Activated T-cell treated with anti-CD3 and anti-CD28 coated beads, Interleukin-2, amount 50 U/mL, for 72 hours (primary cell): ENCODE data around the gene NXT2. TPM values are rescaled to one million over a fixed set of nuclear protein-coding genes. Genes with fewer than 3 reads are reported as not detected.

Experiments used
- ATAC-seq, 2 donors: fragments of 150-1000 bp; cut with Tn5 transposase; replicated peaks in 1 of 2; 2 replicates each; pipeline ENCODE4 v1.10.0; 2021; ENCODE audit warnings: moderate library complexity in 2 of 2, mild to moderate bottlenecking in 1 of 2
- DNase-seq, 2 donors: peaks; one replicate each; pipeline ENCODE4 v3.0.0; 2021 to 2022; ENCODE audit warnings: mixed read lengths in 1 of 2
- H3K27ac Mint-ChIP-seq: one replicate; pipeline ENCODE4 v1.8.0; 2022; ENCODE audit warnings: mild to moderate bottlenecking, moderate library complexity, mixed read lengths
- H3K27me3 Mint-ChIP-seq: one replicate; pipeline ENCODE4 v1.8.0; 2022; ENCODE audit warnings: low read depth, mixed read lengths
- H3K36me3 Mint-ChIP-seq, 2 donors: one replicate each; pipeline ENCODE4 v1.8.0; 2022; ENCODE audit warnings: mixed read lengths in 2 of 2, mild to moderate bottlenecking in 1 of 2; ENCODE audit not compliant: insufficient read depth in 2 of 2
- H3K4me1 Mint-ChIP-seq: one replicate; pipeline ENCODE4 v1.8.0; 2022; ENCODE audit warnings: low read depth, mixed read lengths
- H3K4me3 Mint-ChIP-seq, 2 donors: one replicate each; pipeline ENCODE4 v1.8.0; 2022; ENCODE audit warnings: mild to moderate bottlenecking in 2 of 2, mixed read lengths in 2 of 2, moderate library complexity in 2 of 2
- H3K9me3 Mint-ChIP-seq, 2 donors: one replicate each; pipeline ENCODE4 v1.8.0; 2022; ENCODE audit warnings: mixed read lengths in 2 of 2
- total RNA-seq, 2 donors: library from RNA; stranded (reverse); gene quantifications; one replicate each; pipeline ENCODE4 v1.2.3, GENCODE V29; 2022

The NXT2 gene
- 10 to 100 TPM; 10.2 to 14.9 TPM for total RNA-seq

DNA sequence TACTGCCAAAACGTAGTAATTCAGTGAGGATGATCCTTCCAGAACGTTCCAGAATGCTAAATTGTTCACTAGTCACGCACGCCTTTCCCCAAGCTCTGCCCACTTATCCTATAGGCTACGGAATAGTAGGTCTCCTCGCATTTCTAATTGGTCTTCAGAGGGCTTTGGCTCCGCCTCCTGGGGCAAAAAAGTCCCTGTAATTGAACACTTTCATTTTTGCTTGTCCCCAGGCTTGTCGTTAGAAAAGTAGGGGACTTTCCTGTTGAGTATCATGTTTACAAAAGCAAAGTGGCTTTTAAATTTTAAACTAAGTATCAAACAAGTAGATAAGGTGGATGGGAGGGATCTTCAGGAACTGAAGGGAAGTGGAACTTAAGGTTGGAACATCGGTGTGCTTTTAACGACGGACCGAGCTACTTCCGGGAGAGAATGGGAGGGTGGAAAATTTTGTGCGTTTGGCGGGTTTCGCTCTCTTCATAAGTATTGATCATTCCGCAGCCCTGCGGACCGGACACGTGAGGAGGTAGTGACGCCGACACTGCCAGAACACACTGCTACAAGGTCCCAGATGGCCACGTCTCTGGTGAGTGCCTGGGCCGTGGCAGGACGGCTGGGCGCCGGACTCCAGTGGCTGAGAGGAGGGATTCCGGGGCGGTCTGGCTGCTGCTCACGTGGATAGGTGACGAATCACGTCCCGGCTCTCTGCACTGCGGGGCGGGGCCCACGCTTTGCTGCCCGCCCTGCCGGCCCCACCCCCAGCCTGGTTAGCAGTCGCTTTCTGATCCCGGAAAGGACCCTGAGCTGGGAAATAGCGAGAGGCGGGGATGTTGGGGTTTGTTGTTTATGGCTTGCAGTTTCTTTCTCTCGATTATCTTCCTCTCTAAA, at the start of gene NXT2:
TSS of gene NXT2 (plus strand) at position 406 of the 885 bp plus-strand sequence. CDS start at position 569, 163 bp downstream.
- peak within 1 kb of the TSS; percentile 100 for H3K27ac Mint-ChIP-seq
- peak; percentile 96 to 97 for ATAC-seq
- peak; percentile 85 to 88 for DNase-seq
- peak within 1 kb of the TSS; percentile 94 to 99 for H3K4me3 Mint-ChIP-seq
- H3K27me3 Mint-ChIP-seq = peaks cover 42% of the 10 kb centered on the region
- peaks cover 0 to 1% of the 10 kb centered on the region in 2 donors for H3K9me3 Mint-ChIP-seq
- peaks cover 0 to 4% of the 10 kb centered on the region in 2 donors for H3K36me3 Mint-ChIP-seq
- peaks cover 9% of the 10 kb centered on the region for H3K4me1 Mint-ChIP-seq

GRCh38 chrX:109487640-109488039, 49.0 kb upstream of the NXT2 start:
- ATAC-seq = no peak
- H3K27ac Mint-ChIP-seq = no peak overlapping the region

DNA sequence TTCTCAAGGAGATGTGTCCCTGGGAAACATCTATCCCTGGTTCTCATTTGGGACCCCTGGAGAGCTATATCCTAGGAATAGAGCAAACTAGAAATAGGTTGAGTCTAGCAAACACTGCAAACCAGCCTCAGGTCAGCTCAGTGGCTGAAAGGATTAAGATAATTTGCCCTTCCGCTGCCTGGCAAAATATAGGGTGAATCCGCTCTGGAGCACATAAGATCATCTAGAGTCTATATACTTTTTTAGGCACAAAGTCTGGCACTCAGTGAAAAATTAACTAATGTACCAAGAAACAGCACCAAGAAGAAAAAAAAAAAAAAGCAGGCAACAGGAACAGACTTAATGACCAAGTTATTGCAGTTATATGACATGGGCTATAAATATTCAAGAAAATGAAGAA, 47.5 kb upstream of the NXT2 start:
- no peaks in the 10 kb centered on the region for H3K9me3 Mint-ChIP-seq
- no peak overlapping the region for H3K4me3 Mint-ChIP-seq
- H3K27me3 Mint-ChIP-seq = peaks cover 27% of the 10 kb centered on the region
- no peak overlapping the region for H3K27ac Mint-ChIP-seq
- ATAC-seq (no peak), DNase-seq (no peak)
- H3K4me1 Mint-ChIP-seq = no peaks in the 10 kb centered on the region
- no peaks in the 10 kb centered on the region for H3K36me3 Mint-ChIP-seq

More at GRCh38 chrX:109487640-109488039, 49.0 kb upstream of the NXT2 start:
- H3K4me1 Mint-ChIP-seq = no peaks in the 10 kb centered on the region
- H3K27me3 Mint-ChIP-seq = peaks cover 27% of the 10 kb centered on the region
- no peaks in the 10 kb centered on the region for H3K36me3 Mint-ChIP-seq
- H3K9me3 Mint-ChIP-seq = no peaks in the 10 kb centered on the region
- no peak for DNase-seq
- H3K4me3 Mint-ChIP-seq = no peak overlapping the region

DNA sequence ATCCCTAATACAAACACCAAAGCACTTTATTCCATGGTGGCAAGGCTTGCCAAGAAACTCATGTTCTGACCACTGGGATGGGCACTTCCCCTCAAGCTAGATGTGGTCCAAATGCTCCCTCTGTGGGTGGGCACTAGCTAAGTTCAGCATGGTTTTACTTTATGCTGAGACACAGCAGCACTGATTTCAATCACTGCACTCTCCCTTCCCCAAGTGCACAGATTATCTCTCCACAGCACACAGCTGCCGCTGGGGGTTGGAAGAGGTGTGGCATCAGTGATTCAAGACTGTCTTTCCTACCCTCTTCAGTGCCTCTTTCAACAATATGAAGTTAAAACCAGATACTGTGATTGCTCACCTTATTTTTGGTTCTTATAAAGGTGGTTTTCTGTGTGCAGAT, 38.2 kb upstream of the NXT2 start:
- no peaks in the 10 kb centered on the region for H3K9me3 Mint-ChIP-seq
- no peak overlapping the region for H3K27ac Mint-ChIP-seq
- no peak overlapping the region for H3K4me3 Mint-ChIP-seq
- DNase-seq = no peak
- H3K36me3 Mint-ChIP-seq = no peaks in the 10 kb centered on the region
- ATAC-seq = no peak
- no peaks in the 10 kb centered on the region for H3K4me1 Mint-ChIP-seq
- peaks cover 57% of the 10 kb centered on the region for H3K27me3 Mint-ChIP-seq

- Mint-ChIP-seq H3K36me3 (no peaks in the 10 kb centered on the region), H3K4me3 (no peak overlapping the region), H3K27me3 (peaks cover 45% of the 10 kb centered on the region), H3K27ac (no peak overlapping the region), H3K4me1 (no peaks in the 10 kb centered on the region), H3K9me3 (no peaks in the 10 kb centered on the region)
- no peak for DNase-seq
- no peak for ATAC-seq
Observed at GRCh38 chrX:109501176-109501575, 35.5 kb upstream of the NXT2 start.

GRCh38 chrX:109508915-109509314, 27.7 kb upstream of the NXT2 start:
- Mint-ChIP-seq H3K27ac (no peak overlapping the region), H3K4me3 (no peak overlapping the region), H3K36me3 (no peaks in the 10 kb centered on the region), H3K4me1 (no peaks in the 10 kb centered on the region), H3K27me3 (peaks cover 37% of the 10 kb centered on the region), H3K9me3 (no peaks in the 10 kb centered on the region)
- ATAC-seq (no peak), DNase-seq (no peak)

- ATAC-seq = no peak
- Mint-ChIP-seq H3K27ac (no peak overlapping the region), H3K9me3 (no peaks in the 10 kb centered on the region), H3K36me3 (no peaks in the 10 kb centered on the region), H3K4me1 (no peaks in the 10 kb centered on the region), H3K4me3 (no peak overlapping the region), H3K27me3 (peaks cover 55% of the 10 kb centered on the region)
- DNase-seq = no peak
Observed at GRCh38 chrX:109511113-109511512, 25.5 kb upstream of the NXT2 start.

GRCh38 chrX:109519001-109519400, 17.6 kb upstream of the NXT2 start:
- no peak overlapping the region for H3K4me3 Mint-ChIP-seq
- no peaks in the 10 kb centered on the region for H3K36me3 Mint-ChIP-seq
- no peak overlapping the region for H3K27ac Mint-ChIP-seq
- no peaks in the 10 kb centered on the region for H3K9me3 Mint-ChIP-seq
- no peaks in the 10 kb centered on the region for H3K4me1 Mint-ChIP-seq
- H3K27me3 Mint-ChIP-seq = peaks cover 64% of the 10 kb centered on the region
- no peak for ATAC-seq
- no peak for DNase-seq

- peak overlapping the region in 1 of 2 donors; percentile 51 for H3K4me3 Mint-ChIP-seq
- peaks cover 0 to 4% of the 10 kb centered on the region in 2 donors for H3K36me3 Mint-ChIP-seq
- H3K27me3 Mint-ChIP-seq = peaks cover 64% of the 10 kb centered on the region
- H3K9me3 Mint-ChIP-seq = peaks cover 0 to 1% of the 10 kb centered on the region in 2 donors
- H3K4me1 Mint-ChIP-seq = peaks cover 8% of the 10 kb centered on the region
- H3K27ac Mint-ChIP-seq = no peak overlapping the region
- no peak for DNase-seq
- ATAC-seq = no peak
Observed at GRCh38 chrX:109533005-109533404, 3.6 kb upstream of the NXT2 start.

DNA sequence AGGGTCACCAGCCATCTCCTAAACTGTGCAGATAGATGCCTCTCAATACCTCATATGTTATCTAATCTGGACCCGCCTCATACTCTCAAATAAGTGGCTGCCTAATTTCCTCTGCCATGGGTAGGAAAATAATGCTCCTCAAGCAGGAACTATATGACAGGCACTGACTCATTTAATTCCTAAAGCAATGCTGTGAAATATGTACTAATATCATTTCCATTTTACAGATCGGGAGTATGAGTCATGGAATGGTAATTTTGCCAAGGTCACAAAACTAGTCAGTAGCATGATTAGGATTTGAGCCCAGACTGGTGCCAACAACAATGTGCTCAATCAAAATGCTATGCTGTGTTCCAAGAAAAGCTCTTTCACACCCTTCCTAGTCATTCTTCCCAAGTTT, 3.0 kb upstream of the NXT2 start:
- H3K4me3 Mint-ChIP-seq = peak overlapping the region in 1 of 2 donors; percentile 17
- H3K27me3 Mint-ChIP-seq = peaks cover 63% of the 10 kb centered on the region
- H3K4me1 Mint-ChIP-seq = peaks cover 9% of the 10 kb centered on the region
- peaks cover 0 to 1% of the 10 kb centered on the region in 2 donors for H3K9me3 Mint-ChIP-seq
- DNase-seq = no peak
- H3K36me3 Mint-ChIP-seq = peaks cover 0 to 4% of the 10 kb centered on the region in 2 donors
- H3K27ac Mint-ChIP-seq = no peak overlapping the region
- no peak for ATAC-seq

DNA sequence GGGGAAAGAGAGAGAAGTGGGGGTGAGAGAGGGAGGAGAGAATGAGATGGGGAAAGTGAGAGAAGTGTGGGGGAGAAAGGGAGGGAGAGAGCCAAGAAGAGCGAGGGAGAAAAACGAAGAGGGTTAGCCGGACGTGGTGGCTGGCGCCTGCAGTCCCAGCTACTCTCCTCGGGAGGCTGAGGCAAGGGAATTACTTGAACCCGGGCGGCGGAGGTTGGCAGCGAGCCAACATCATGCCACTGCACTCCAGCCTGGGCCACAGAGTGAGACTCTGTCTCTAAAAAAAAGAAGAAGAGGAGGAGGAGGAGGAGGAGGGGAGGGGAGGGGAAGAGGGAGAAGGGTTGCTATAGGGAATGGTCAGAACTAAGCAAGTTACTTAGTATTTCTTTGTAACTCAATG, 1.7 kb upstream of the NXT2 start:
- H3K36me3 Mint-ChIP-seq = peaks cover 0 to 4% of the 10 kb centered on the region in 2 donors
- H3K4me1 Mint-ChIP-seq = peaks cover 9% of the 10 kb centered on the region
- peaks cover 0 to 1% of the 10 kb centered on the region in 2 donors for H3K9me3 Mint-ChIP-seq
- no peak overlapping the region for H3K27ac Mint-ChIP-seq
- H3K27me3 Mint-ChIP-seq = peaks cover 56% of the 10 kb centered on the region
- H3K4me3 Mint-ChIP-seq = no peak overlapping the region
- ATAC-seq (no peak), DNase-seq (no peak)

GRCh38 chrX:109535578-109535977, 1.1 kb upstream of the NXT2 start:
- ATAC-seq (no peak), DNase-seq (no peak)
- Mint-ChIP-seq H3K36me3 (peaks cover 0 to 4% of the 10 kb centered on the region in 2 donors), H3K4me3 (peak overlapping the region in 1 of 2 donors; percentile 62), H3K27ac (peak overlapping the region; percentile 89), H3K9me3 (peaks cover 0 to 1% of the 10 kb centered on the region in 2 donors), H3K4me1 (peaks cover 9% of the 10 kb centered on the region), H3K27me3 (peaks cover 51% of the 10 kb centered on the region)

- Mint-ChIP-seq H3K36me3 (peaks cover 0 to 4% of the 10 kb centered on the region in 2 donors), H3K9me3 (peaks cover 0 to 1% of the 10 kb centered on the region in 2 donors), H3K27ac (peak overlapping the region; percentile 100), H3K4me3 (peak overlapping the region; percentile 94 to 99), H3K4me1 (peaks cover 9% of the 10 kb centered on the region), H3K27me3 (peaks cover 36% of the 10 kb centered on the region)
- ATAC-seq (no peak), DNase-seq (no peak)
Observed at GRCh38 chrX:109537324-109537665, 651 bp downstream of the NXT2 start.
